IMR-90 (cell line): Measurements from ENCODE around the gene NPY2R. TPM values are rescaled to one million over a fixed set of nuclear protein-coding genes. Genes with fewer than 3 reads are reported as not detected.

ENCODE experiments used
- ATAC-seq: fragments of 200-7000 bp; cut with Tn5 transposase; 2 replicates; pipeline ENCODE4 v1.9.1; 2020; ENCODE audit warnings: low read depth, mild to moderate bottlenecking, moderate library complexity
- BruUV-seq: library from RNA; stranded (reverse); fragments of 400-500 nt; replicated peaks from 2 replicates; lab custom pipeline; 2021; lab: Mats Ljungman, UMichigan
- CTCF ChIA-PET: fragments of 300-600 bp; formaldehyde crosslinking; extraction: SDS; loops from one replicate; lab custom pipeline; 2021; ENCODE audit warnings: antibody characterized with exemption; lab: Yijun Ruan, JAX
- POLR2A ChIA-PET: fragments of 300-600 bp; sonication (Branson Sonifier 250); formaldehyde crosslinking; loops from one replicate; lab custom pipeline; 2022; ENCODE audit warnings: antibody characterized with exemption; ENCODE audit not compliant: unreplicated experiment; lab: Charles Lee
- DNase-seq: peaks from one replicate; pipeline ENCODE4 v3.0.0; 2013
- H2AFZ ChIP-seq: replicated peaks from 2 replicates; pipeline ENCODE3; 2013; ENCODE audit warnings: low read length, mild to moderate bottlenecking; ENCODE audit not compliant: poor library complexity
- H2AK5ac ChIP-seq: 2 replicates; pipeline ENCODE4 v1.6.1; 2013; ENCODE audit warnings: low read depth, low read length, inconsistent platforms
- H2AK9ac ChIP-seq: replicated peaks from 2 replicates; pipeline ENCODE3; 2013; ENCODE audit warnings: mild to moderate bottlenecking, low read depth, low read length, moderate library complexity; ENCODE audit not compliant: poor library complexity
- H2BK120ac ChIP-seq: 2 replicates; pipeline ENCODE4 v1.6.1; 2013; ENCODE audit warnings: low read depth, low read length, inconsistent platforms
- H2BK15ac ChIP-seq: 3 replicates; pipeline ENCODE4 v1.6.1; 2013; ENCODE audit warnings: low read depth, low read length, inconsistent platforms
- H2BK20ac ChIP-seq: 2 replicates; pipeline ENCODE4 v1.6.1; 2013; ENCODE audit warnings: low read depth, mild to moderate bottlenecking, inconsistent platforms, low read length, moderate library complexity
- H2BK5ac ChIP-seq: 2 replicates; pipeline ENCODE4 v1.6.1; 2013; ENCODE audit warnings: mild to moderate bottlenecking, low read depth, low read length, inconsistent platforms; ENCODE audit not compliant: poor library complexity, severe bottlenecking
- H3K14ac ChIP-seq: replicated peaks from 2 replicates; pipeline ENCODE4 v1.6.1; 2013; ENCODE audit warnings: low read depth, low read length, inconsistent platforms
- H3K18ac ChIP-seq: 2 replicates; pipeline ENCODE4 v1.6.1; 2013; ENCODE audit warnings: low read depth, low read length, control low read depth
- H3K23ac ChIP-seq: 2 replicates; pipeline ENCODE4 v1.6.1; 2013; ENCODE audit warnings: low read depth, low read length, inconsistent platforms
- H3K27ac ChIP-seq: 2 replicates; pipeline ENCODE4 v1.5.1; 2013; ENCODE audit warnings: mild to moderate bottlenecking, control low read depth, low read length; ENCODE audit not compliant: insufficient read depth
- H3K27me3 ChIP-seq: 2 replicates; pipeline ENCODE4 v1.6.1; 2013; ENCODE audit warnings: low read length; ENCODE audit not compliant: control insufficient read depth, insufficient read depth
- H3K36me3 ChIP-seq: 2 replicates; pipeline ENCODE4 v1.6.1; 2013; ENCODE audit warnings: low read length, mixed read lengths; ENCODE audit not compliant: control insufficient read depth, insufficient read depth
- H3K4ac ChIP-seq: 2 replicates; pipeline ENCODE4 v1.6.1; 2013; ENCODE audit warnings: low read depth, low read length, inconsistent platforms
- H3K4me1 ChIP-seq: 2 replicates; pipeline ENCODE4 v1.6.1; 2013; ENCODE audit warnings: low read length, mixed read lengths; ENCODE audit not compliant: control insufficient read depth, insufficient read depth
- H3K4me2 ChIP-seq: 2 replicates; pipeline ENCODE4 v1.6.1; 2013; ENCODE audit warnings: low read depth, mild to moderate bottlenecking, control low read depth, low read length, moderate library complexity
- H3K4me3 ChIP-seq: 2 replicates; pipeline ENCODE4 v1.5.1; 2013; ENCODE audit warnings: low read depth, mild to moderate bottlenecking, control low read depth, low read length, moderate library complexity; ENCODE audit not compliant: insufficient read depth
- H3K56ac ChIP-seq: 2 replicates; pipeline ENCODE4 v1.6.1; 2013; ENCODE audit warnings: low read length, inconsistent platforms; ENCODE audit not compliant: insufficient read depth; ENCODE audit errors: extremely low read depth
- H3K79me1 ChIP-seq, 2 experiments: 2 replicates each; pipeline ENCODE4 v1.6.1; 2013; ENCODE audit warnings: low read length in 2 of 2, inconsistent platforms in 1 of 2, low read depth in 1 of 2
- H3K9ac ChIP-seq: 2 replicates; pipeline ENCODE4 v1.6.1; 2013; ENCODE audit warnings: low read depth, low read length, control low read depth
- H3K9me1 ChIP-seq: 2 replicates; pipeline ENCODE4 v1.6.1; 2013; ENCODE audit warnings: low read length, inconsistent platforms; ENCODE audit not compliant: insufficient read depth
- H3K9me3 ChIP-seq: 2 replicates; pipeline ENCODE4 v1.6.1; 2013; ENCODE audit warnings: low read length; ENCODE audit not compliant: control insufficient read depth, insufficient read depth
- H4K20me1 ChIP-seq: 2 replicates; pipeline ENCODE4 v1.6.1; 2013; ENCODE audit warnings: low read length, inconsistent platforms; ENCODE audit not compliant: insufficient read depth
- H4K5ac ChIP-seq: 2 replicates; pipeline ENCODE4 v1.6.1; 2013; ENCODE audit warnings: mild to moderate bottlenecking, low read depth, low read length, control low read depth
- H4K8ac ChIP-seq, 2 experiments: 2 replicates each; pipeline ENCODE4 v1.6.1; 2013; ENCODE audit warnings: low read depth in 2 of 2, low read length in 2 of 2, control low read depth in 1 of 2, inconsistent platforms in 1 of 2
- H4K91ac ChIP-seq: 2 replicates; pipeline ENCODE4 v1.6.1; 2013; ENCODE audit warnings: low read depth, low read length, inconsistent platforms; ENCODE audit not compliant: insufficient read depth
- BHLHE40 ChIP-seq: fragments of 150-350 bp; IDR thresholded peaks from 2 replicates; pipeline ENCODE4 v1.6.1; 2016; ENCODE audit warnings: mild to moderate bottlenecking, low read depth, low read length
- CEBPB ChIP-seq: IDR thresholded peaks from 2 replicates; pipeline ENCODE4 v1.6.1; 2012; ENCODE audit warnings: low read depth, low read length, improper control_type of control experiment
- CHD1 ChIP-seq: IDR thresholded peaks from 2 replicates; pipeline ENCODE4 v1.6.1; 2012; ENCODE audit warnings: low read depth, low read length, improper control_type of control experiment
- CTCF ChIP-seq: conservative IDR thresholded peaks from 2 replicates; pipeline ENCODE4 v1.5.1; 2012; ENCODE audit warnings: mild to moderate bottlenecking, low read depth, low read length, improper control_type of control experiment
- ELK1 ChIP-seq: fragments of 150-350 bp; IDR thresholded peaks from 2 replicates; pipeline ENCODE4 v1.6.1; 2016; ENCODE audit warnings: low read depth, mild to moderate bottlenecking, low read length, moderate library complexity, borderline replicate concordance
- FOS ChIP-seq: fragments of 150-350 bp; IDR thresholded peaks from 2 replicates; pipeline ENCODE4 v1.6.1; 2016; ENCODE audit warnings: low read depth, low read length
- MAFK ChIP-seq: IDR thresholded peaks from 2 replicates; pipeline ENCODE4 v1.6.1; 2012; ENCODE audit warnings: low read depth, low read length, improper control_type of control experiment
- MAZ ChIP-seq: IDR thresholded peaks from 2 replicates; pipeline ENCODE4 v1.6.1; 2012; ENCODE audit warnings: low read depth, mild to moderate bottlenecking, low read length, improper control_type of control experiment, moderate library complexity, borderline replicate concordance
- MXI1 ChIP-seq: IDR thresholded peaks from 2 replicates; pipeline ENCODE4 v1.6.1; 2012; ENCODE audit warnings: low read depth, mild to moderate bottlenecking, low read length, moderate library complexity, borderline replicate concordance
- NFE2L2 ChIP-seq: fragments of 150-350 bp; IDR thresholded peaks from 2 replicates; pipeline ENCODE4 v1.6.1; 2016; ENCODE audit warnings: low read depth, mild to moderate bottlenecking, low read length
- POLR2A ChIP-seq: IDR thresholded peaks from 2 replicates; pipeline ENCODE4 v1.6.1; 2012; ENCODE audit warnings: mild to moderate bottlenecking, low read depth, low read length
- RAD21 ChIP-seq: IDR thresholded peaks from 2 replicates; pipeline ENCODE4 v1.6.1; 2012; ENCODE audit warnings: low read length, improper control_type of control experiment
- RCOR1 ChIP-seq: IDR thresholded peaks from 2 replicates; pipeline ENCODE4 v1.6.1; 2012; ENCODE audit warnings: mild to moderate bottlenecking, low read length, improper control_type of control experiment; ENCODE audit not compliant: insufficient replicate concordance
- RFX5 ChIP-seq: IDR thresholded peaks from 2 replicates; pipeline ENCODE4 v1.8.0; 2012; ENCODE audit warnings: low read depth, mild to moderate bottlenecking, low read length, moderate library complexity
- SMC3 ChIP-seq: fragments of 150-350 bp; IDR thresholded peaks from 2 replicates; pipeline ENCODE4 v1.6.1; 2016; ENCODE audit warnings: low read depth, mild to moderate bottlenecking, antibody characterized with exemption, low read length, moderate library complexity
- USF2 ChIP-seq: fragments of 150-350 bp; IDR thresholded peaks from 2 replicates; pipeline ENCODE4 v1.6.1; 2017; ENCODE audit warnings: mild to moderate bottlenecking, antibody characterized with exemption, low read length, low read depth
- dilution Hi-C: fragments of 300-500 bp; cut with HindIII; formaldehyde crosslinking; loops from one replicate; pipeline ENCODE4 v1.14.3; 2018; ENCODE audit warnings: low sequenced_read_pairs; ENCODE audit not compliant: unreplicated experiment
- in situ Hi-C: fragments of 300-500 bp; cut with MboI; formaldehyde crosslinking; loops from 3 replicates; pipeline ENCODE4 v1.14.3; 2019; ENCODE audit warnings: low sequenced_read_pairs, inconsistent platforms, mixed read lengths
- intact Hi-C: fragments of 100-400 bp; cut with micrococcal nuclease; formaldehyde crosslinking; loops from 2 replicates; pipeline ENCODE4 v1.10.0; 2022
- polyA plus RNA-seq, 3 experiments: library from polyadenylated mRNA; depleted of rRNA; stranded (reverse); fragments of >200 nt; gene quantifications; 2 replicates each; pipeline ENCODE4 v1.2.3, GENCODE V29; 2012; ENCODE audit warnings: low replicate concordance in 1 of 3
- total RNA-seq: library from RNA; depleted of rRNA; stranded (reverse); fragments of >200 nt; gene quantifications from 2 replicates; pipeline ENCODE4 v1.2.3, GENCODE V29; 2012

The NPY2R gene
- total and polyA plus RNA-seq, 2 of the 4 experiments (the other 2 are of a cell fraction): not detected

GRCh38 chr4:155232432-155232831, 24.0 kb downstream of the NPY2R start:
- Histone ChIP-seq H4K91ac (no peak overlapping the region), H2AK9ac (no peak overlapping the region), H3K36me3 (no peaks in the 10 kb centered on the region), H3K56ac (no peak overlapping the region), H4K20me1 (no peaks in the 10 kb centered on the region), H3K14ac (no peak overlapping the region), H3K9me1 (no peaks in the 10 kb centered on the region), H3K4me2 (no peak overlapping the region), H3K9me3 (no peaks in the 10 kb centered on the region), H3K23ac (no peak overlapping the region), H3K4me3 (no peak overlapping the region), H3K4me1 (no peaks in the 10 kb centered on the region), H4K8ac (no peak overlapping the region), H3K18ac (no peak overlapping the region), H2AFZ (no peak overlapping the region), H2BK15ac (no peak overlapping the region), H3K79me1 (no peaks in the 10 kb centered on the region), H3K27ac (no peak overlapping the region), H2AK5ac (no peak overlapping the region), H2BK120ac (no peak overlapping the region), H4K5ac (no peak overlapping the region), H3K27me3 (no peaks in the 10 kb centered on the region), H2BK5ac (no peak overlapping the region), H3K4ac (no peak overlapping the region), H3K9ac (no peak overlapping the region), H2BK20ac (no peak overlapping the region)
- no peak for DNase-seq
- no TSS peak for BruUV-seq
- in situ Hi-C loops: no loop called here
- no peak for ATAC-seq
- ChIA-PET CTCF (no interaction called here), POLR2A (no interaction called here)
- intact Hi-C loops: no loop called here
- dilution Hi-C loops: no loop called here
- no peak for TF ChIP-seq MXI1
- no peak for TF ChIP-seq NFE2L2
- TF ChIP-seq FOS: no peak
- TF ChIP-seq CHD1: no peak
- TF ChIP-seq CTCF: no peak
- TF ChIP-seq RCOR1: no peak
- no peak for TF ChIP-seq MAZ
- TF ChIP-seq USF2: no peak
- no peak for TF ChIP-seq BHLHE40
- no peak for TF ChIP-seq RFX5
- TF ChIP-seq MAFK: no peak
- no peak for TF ChIP-seq POLR2A
- no peak for TF ChIP-seq ELK1
- no peak for TF ChIP-seq RAD21
- TF ChIP-seq CEBPB: no peak
- TF ChIP-seq SMC3: no peak
